COR-L47 (cell line): ENCODE results near the gene TAX1BP3.

Source experiments
- DNase-seq: peaks from one replicate; lab custom pipeline; 2025; lab: John Stamatoyannopoulos, UW

TAX1BP3 gene

GRCh38 chr17:3688027-3688553 lies 19.7 kb upstream of the TAX1BP3 start:
- DNase-seq, result no peak

DNA sequence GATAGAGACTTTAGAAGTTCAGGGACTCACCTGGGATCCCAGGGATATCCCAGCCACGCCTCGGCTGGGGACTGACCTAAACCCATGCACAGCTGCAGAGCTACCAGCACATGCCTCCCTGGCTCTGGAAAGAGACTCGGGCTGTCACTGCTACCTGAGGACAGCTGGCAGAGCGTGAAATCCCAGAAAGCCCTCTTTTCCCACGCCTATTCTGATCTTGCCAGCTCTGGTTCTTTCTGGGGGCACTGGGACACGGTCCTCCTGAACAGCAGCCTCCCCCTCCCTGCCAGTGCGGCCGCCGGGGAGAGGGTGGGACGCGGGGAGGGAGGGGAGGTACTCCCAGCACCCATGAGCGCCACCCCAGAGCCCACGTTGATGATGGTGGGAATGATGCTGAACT lies 16.8 kb upstream of the TAX1BP3 start:
- DNase-seq, result no peak

DNA sequence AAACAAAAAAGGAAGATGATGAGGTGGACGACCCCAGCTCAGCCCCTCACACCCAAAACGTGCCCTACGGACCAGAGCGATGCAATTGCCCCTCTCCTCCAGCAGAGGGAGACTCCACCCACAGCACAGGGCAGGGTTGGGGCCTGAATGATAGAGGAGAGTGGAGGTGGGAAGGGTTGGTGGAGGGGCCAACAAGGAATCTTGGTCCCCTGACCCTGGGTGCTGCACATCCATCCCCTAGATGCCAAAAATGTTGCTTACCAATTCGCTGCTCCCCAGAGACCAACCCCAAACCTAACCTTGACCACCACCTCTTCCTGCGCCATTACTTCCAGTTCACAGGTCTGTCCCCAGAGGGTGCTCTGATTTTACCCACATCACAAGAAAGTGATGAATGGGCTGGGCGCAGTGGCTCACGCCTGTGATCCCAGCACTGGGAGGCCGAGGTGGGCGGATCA lies 14.7 kb upstream of the TAX1BP3 start:
- no peak for DNase-seq

DNA sequence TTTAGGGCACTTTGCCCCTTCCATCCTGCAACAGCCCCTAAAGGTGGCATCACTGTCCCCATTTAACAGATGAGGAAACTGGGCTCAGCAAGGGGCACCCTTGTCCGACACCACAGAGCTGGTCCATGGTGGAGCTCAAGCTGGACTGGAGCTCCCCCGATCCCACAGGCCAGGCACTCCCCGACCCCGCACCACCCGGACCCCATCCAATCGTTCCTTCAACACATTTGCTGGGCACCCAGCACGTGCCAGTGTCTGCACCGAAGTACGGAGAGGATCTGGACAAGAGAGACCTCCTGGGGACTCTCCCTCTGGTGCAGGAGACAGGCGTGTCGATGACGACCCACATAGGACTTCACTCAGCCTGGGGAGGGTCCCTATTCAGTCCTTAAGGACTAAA lies 13.7 kb upstream of the TAX1BP3 start:
- no peak for DNase-seq

GRCh38 chr17:3681565-3681964 lies 13.2 kb upstream of the TAX1BP3 start:
- DNase-seq, result no peak

DNA sequence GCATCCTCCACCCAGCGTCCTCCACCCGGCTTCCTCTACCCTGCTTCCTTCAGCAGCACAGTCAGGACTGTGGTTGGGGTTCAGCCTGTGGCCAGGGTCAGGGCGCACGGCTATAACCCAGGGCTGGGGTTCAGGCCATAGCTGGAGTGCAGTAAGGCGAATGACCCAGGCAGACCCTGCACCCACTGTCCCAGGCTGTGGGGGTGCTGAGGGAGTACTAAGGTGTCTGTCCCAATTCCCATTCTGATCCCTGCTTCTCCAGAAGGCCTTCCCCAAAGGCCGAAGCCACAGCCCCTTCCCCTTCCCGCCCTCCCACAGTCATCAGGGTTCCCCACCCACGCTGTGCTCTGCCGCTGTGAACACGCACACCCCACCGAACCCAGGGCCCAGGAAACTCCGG lies 12.7 kb upstream of the TAX1BP3 start:
- no peak for DNase-seq

DNA sequence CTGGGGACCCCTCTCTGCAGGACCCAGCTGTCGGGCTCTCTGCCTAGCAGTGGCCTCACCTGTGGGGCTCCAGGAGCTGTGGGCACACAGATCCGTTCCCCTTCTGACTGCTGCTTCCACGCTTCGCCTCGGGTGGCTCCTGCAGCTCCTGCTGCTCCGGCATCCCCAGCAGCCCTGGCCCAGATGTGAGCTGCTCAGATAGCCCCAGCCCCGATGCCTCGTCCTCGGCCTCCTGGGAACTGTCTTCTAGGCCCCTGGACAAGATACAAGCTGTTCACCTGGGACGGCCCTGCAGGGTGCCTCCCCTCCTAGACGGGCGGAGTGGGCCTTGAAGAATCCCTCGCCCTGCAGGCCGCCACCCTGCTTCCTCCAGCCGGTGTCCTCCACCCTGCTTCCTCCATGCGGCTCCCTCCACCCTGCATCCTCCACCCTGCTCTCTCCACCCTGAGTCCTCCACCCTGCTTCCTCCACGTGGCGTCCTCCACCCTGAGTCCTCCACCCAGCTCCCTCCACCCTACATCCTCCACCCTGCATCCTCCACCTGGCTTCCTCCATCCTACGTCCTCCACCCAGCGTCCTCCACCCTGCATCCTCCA lies 11.3 kb upstream of the TAX1BP3 start:
- DNase-seq, result no peak

GRCh38 chr17:3678821-3679530 lies 10.6 kb upstream of the TAX1BP3 start:
- DNase-seq, result no peak

DNA sequence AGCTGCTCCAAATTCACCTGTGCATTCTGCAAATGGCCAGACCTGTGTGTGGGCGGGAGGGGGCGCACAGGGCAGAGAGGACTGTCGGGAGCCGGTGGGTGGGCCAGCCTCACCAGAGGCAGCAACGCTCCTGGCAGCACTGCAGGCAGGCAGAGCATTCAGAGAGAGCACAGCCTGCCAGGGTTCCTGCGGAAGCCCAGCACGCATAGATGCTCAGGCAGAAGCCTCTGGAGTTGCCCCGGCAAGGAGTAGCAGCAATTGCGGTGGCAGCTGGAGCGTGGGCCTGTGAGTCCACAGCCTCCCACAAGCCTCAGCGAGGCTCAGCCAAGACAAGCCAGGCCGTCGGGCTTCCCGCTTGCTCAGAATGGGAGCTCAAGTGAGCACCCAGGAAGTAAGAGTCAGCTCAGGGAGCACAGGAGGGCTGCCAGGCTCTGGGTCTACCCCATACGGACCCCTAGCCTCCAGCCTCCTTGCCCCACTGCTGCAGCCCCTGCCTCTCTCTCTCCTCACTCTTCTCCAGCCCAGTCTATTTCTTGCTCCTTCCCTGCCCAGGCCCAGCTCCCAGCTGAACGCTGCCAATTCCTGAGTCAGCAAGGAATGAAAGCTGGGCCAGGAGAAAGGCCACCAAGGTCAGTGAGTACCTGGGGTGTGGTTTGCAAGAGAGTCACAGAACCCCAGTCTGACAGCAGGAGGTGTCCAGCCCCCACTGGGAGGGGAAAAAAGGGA lies 9.9 kb upstream of the TAX1BP3 start:
- DNase-seq, result no peak

DNA sequence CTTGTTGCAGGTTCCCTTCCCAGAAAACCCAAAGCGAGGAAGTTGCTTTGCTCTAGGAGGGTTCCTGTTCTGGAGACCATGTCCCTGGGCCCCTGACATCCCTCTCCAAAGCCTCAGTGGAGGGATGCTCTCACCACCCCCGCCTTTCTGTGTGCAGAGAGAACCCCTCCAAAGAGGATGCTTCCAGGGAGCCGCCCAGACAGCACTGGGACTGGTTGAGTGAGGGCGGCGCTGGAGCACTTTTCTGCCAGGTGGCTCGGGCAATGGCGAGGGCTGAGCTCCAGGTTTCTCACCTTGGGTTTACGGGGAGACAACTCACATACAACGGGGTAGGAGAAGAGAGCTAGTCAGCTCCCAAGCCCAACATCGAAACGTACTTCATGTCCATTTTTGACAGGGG lies 7.5 kb upstream of the TAX1BP3 start:
- no peak for DNase-seq

- no peak for DNase-seq
These were observed 4.2 kb upstream of the TAX1BP3 start for GRCh38 chr17:3672571-3672970.

DNA sequence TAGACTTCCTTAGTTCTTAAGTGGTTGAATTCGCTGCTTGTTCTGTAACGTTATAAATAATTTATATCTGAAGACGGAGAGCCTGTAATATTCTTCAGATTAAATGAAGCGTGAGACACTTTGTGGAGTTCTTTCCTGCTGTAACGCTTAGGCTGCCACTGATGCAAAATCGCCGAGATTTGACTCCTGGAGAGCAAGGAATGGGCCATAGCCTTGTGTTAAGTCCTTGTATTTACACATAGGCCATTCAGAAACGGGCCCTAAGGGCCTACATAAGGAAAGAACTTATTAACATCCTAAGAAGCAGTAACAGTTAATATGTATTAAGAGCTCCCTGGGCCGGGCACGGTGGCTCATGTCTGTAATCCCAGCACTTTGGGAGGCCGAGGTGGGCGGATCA lies 1.2 kb upstream of the TAX1BP3 start:
- no peak for DNase-seq

- DNase-seq, result no peak
These were observed 638 bp upstream of the TAX1BP3 start for GRCh38 chr17:3669085-3669347.

DNA sequence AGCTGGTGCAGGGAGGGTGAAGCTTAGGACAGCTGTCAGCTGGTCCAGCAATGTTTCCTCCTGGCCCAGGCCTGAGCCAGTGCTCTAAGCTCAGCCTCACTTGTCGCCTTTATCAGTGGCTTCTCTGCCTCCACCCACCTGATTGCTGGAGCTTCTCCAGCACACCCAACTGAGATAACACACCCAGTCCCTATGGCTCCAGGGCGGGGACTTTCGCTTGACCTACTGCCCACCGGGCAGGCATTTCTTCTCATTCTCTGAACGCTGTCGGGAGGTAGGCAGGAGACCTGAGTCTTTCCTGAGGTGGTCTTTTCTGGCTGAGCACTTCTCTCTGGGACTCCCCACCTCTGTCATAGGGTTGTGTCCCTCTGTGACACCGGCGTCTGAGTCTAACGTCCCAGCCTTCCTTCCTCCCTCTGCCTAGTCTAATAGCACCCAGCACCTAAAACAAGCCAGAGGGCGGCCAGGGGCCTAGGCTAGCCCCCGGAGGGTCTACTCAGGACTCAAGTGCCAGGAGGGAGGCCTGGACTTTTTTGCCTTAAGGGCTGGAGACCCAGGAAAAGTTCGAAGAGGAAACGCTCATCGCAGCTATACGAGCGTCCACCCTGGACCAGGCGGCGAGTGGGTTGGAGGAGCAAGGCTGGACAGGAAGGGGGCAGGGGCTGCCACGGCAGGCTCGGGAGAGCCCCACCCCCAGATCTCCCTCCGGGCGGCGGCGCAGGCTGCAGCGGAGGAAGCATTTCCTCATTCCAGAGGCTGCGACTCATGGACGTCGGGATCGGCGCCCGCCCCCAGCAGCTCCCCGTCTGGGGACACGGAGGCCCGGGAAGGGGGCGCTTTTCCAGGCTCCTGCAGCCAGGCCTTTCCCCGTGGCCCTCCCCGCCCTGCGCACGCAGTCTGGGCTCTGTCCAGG lies 756 bp downstream of the TAX1BP3 start:
- peak; percentile 22 for DNase-seq

DNA sequence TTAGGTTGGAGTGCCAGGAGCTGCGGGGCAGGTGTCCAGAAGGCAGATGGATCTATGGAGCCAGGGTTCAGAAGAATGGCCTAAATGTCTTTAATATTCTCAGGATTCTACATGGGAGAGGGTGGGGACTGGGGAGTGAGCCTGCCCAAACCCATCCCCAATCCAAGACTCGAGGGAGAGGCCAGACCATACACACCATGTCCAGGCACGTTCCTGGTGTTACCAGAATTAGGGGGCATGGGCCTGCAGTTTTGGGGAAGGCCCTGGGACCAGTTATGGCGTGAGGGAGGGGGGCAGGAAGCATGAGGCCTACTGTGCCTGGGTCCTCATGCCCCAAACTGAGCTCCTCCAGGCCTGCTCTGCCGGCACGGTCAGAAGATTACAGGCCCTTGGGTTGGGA lies 1.9 kb downstream of the TAX1BP3 start:
- DNase-seq, result no peak

- no peak for DNase-seq
These were observed 2.5 kb downstream of the TAX1BP3 start for GRCh38 chr17:3665834-3666233.

DNA sequence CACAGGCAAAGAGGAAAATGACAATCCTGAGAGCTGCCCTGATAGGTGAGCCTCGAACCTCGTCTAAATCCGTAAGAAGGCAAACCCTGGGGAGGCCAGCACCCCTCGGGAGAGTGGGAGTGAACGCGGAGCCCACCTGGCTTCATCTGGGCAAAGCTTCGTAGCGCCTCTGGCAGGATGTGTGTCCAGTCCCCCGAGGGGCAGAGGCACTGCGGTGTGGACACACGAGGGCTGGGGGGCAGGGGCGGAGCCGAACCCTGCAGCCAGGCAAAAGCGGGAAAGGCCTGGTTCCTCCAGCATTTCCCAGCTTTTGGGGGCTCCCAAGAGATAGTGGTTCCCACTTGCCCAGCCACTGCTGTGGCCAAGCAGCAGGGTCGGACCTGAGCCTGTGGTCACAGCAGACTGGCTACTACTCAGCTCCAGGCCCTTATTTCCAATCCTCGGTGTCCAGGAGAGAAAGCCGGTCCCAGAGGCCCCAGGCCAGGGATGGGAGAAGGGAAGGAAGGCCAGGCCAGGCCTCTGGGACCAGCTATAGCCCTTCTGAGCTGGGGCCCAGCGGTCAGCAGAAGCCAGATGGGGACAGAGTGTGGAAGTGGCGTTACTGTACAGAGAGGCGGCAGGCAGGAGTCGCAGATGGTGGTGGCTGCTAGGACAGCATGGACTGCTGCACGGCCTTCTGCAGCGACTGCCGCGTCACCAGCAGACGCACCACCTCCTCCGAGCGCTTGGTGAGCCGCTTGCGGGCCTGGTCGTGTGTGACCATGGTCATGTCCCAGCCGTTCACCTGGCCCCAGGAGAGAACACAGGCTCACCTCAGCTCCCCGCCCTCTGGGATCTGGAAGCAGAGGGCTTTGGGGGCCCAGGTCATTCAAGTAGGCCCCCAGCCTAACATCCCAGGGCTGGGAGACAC lies 5.0 kb downstream of the TAX1BP3 start:
- DNase-seq, result no peak

GRCh38 chr17:3660311-3660891 lies 8.0 kb downstream of the TAX1BP3 start:
- no peak for DNase-seq

- no peak for DNase-seq
These were observed 8.8 kb downstream of the TAX1BP3 start for GRCh38 chr17:3659541-3660111.

GRCh38 chr17:3658784-3659449 lies 9.5 kb downstream of the TAX1BP3 start:
- no peak for DNase-seq
